Measurements from ENCODE around the gene IL1RAPL1. TPM values are rescaled to one million over a fixed set of nuclear protein-coding genes. Genes with fewer than 3 reads are reported as not detected.

Gene IL1RAPL1
- total RNA-seq, 1 donor from 2014 or later: 0.16 TPM

DNA sequence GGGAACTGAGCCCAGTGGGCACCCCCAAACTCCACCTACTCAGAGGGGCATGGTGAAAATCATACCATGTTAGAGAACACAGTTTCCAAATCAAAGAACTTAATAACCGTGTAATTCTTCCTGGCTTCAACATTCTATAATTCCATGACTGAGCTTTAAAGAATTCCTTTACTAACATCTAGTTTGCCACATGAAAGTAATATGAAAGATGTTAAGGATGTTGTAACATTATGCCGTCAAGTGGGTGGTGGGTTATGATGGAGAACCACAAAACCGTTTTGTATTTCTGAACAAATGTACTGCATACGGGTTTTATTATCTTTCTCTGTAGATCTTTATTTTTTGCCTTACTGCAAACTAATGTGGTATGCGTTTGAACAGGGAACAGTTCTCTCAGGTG is 1079.1 kb downstream of the IL1RAPL1 start:
- peaks cover 22% of the 10 kb centered on the region for H3K4me1 ChIP-seq (ENCODE audit: insufficient read depth, low read length)
- H3K9me3 ChIP-seq (ENCODE audit: insufficient read depth, low read depth, low read length): no peaks in the 10 kb centered on the region
- no peaks in the 10 kb centered on the region for H4K20me1 ChIP-seq (ENCODE audit: insufficient read depth, low read length)
- DNase-seq (ENCODE audit: low read depth) (peak; percentile 77), FAIRE-seq (peak; percentile 98)
- H3K4me2 ChIP-seq (ENCODE audit: low read length): peak overlapping the region; percentile 29
- no peak overlapping the region for H3K4me3 Mint-ChIP-seq (ENCODE audit: unreplicated experiment)
- H3K9me3 Mint-ChIP-seq (ENCODE audit: unreplicated experiment): no peaks in the 10 kb centered on the region
- H3K4me3 ChIP-seq (ENCODE audit: insufficient read depth, low read depth, low read length): no peak overlapping the region
- H3K79me2 ChIP-seq (ENCODE audit: insufficient read depth, low read length): no peaks in the 10 kb centered on the region
- H2AFZ ChIP-seq (ENCODE audit: low read depth, low read length): no peak overlapping the region
- no peaks in the 10 kb centered on the region for H3K36me3 ChIP-seq (ENCODE audit: insufficient read depth, low read length)
- H3K27ac ChIP-seq (ENCODE audit: low read depth, low read length): no peak overlapping the region
- H3K27me3 ChIP-seq (ENCODE audit: insufficient read depth, low read length): no peaks in the 10 kb centered on the region
- H3K27me3 Mint-ChIP-seq (ENCODE audit: low read depth, unreplicated experiment): no peaks in the 10 kb centered on the region
- peaks cover 16% of the 10 kb centered on the region for H3K4me1 Mint-ChIP-seq (ENCODE audit: low read depth, unreplicated experiment)
- H3K27ac Mint-ChIP-seq (ENCODE audit: unreplicated experiment): no peak overlapping the region
- H3K9ac ChIP-seq (ENCODE audit: low read length): no peak overlapping the region
- H3K36me3 Mint-ChIP-seq (ENCODE audit: low read depth, unreplicated experiment): no peaks in the 10 kb centered on the region
- TF ChIP-seq, protein P1, sequence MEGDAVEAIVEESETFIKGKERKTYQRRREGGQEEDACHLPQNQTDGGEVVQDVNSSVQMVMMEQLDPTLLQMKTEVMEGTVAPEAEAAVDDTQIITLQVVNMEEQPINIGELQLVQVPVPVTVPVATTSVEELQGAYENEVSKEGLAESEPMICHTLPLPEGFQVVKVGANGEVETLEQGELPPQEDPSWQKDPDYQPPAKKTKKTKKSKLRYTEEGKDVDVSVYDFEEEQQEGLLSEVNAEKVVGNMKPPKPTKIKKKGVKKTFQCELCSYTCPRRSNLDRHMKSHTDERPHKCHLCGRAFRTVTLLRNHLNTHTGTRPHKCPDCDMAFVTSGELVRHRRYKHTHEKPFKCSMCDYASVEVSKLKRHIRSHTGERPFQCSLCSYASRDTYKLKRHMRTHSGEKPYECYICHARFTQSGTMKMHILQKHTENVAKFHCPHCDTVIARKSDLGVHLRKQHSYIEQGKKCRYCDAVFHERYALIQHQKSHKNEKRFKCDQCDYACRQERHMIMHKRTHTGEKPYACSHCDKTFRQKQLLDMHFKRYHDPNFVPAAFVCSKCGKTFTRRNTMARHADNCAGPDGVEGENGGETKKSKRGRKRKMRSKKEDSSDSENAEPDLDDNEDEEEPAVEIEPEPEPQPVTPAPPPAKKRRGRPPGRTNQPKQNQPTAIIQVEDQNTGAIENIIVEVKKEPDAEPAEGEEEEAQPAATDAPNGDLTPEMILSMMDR (IDR thresholded peaks at IDR 0.05; ENCODE audit: insufficient read depth, low read depth, low read length): no peak
- TF ChIP-seq EZH2 (IDR thresholded peaks at IDR 0.05; ENCODE audit: insufficient read depth, low read length): no peak

GRCh38 chrX:29671421-29671820 is 1084.2 kb downstream of the IL1RAPL1 start:
- H3K27ac ChIP-seq (ENCODE audit: low read depth, low read length): no peak overlapping the region
- peak; percentile 27 for DNase-seq (ENCODE audit: low read depth)
- H3K9ac ChIP-seq (ENCODE audit: low read length): no peak overlapping the region
- H2AFZ ChIP-seq (ENCODE audit: low read depth, low read length): no peak overlapping the region
- no peak overlapping the region for H3K4me2 ChIP-seq (ENCODE audit: low read length)
- no peak overlapping the region for H3K4me3 ChIP-seq (ENCODE audit: insufficient read depth, low read depth, low read length)
- no peaks in the 10 kb centered on the region for H3K36me3 ChIP-seq (ENCODE audit: insufficient read depth, low read length)
- FAIRE-seq: peak; percentile 26
- no peak overlapping the region for H3K27ac Mint-ChIP-seq (ENCODE audit: unreplicated experiment)
- no peaks in the 10 kb centered on the region for H3K9me3 Mint-ChIP-seq (ENCODE audit: unreplicated experiment)
- H3K4me3 Mint-ChIP-seq (ENCODE audit: unreplicated experiment): no peak overlapping the region
- no peak for TF ChIP-seq EZH2 (IDR thresholded peaks at IDR 0.05; ENCODE audit: insufficient read depth, low read length)
- TF ChIP-seq, protein P1 (IDR thresholded peaks at IDR 0.05; ENCODE audit: insufficient read depth, low read depth, low read length): no peak
- no peaks in the 10 kb centered on the region for H3K27me3 ChIP-seq (ENCODE audit: insufficient read depth, low read length)
- H3K27me3 Mint-ChIP-seq (ENCODE audit: low read depth, unreplicated experiment): no peaks in the 10 kb centered on the region
- H3K79me2 ChIP-seq (ENCODE audit: insufficient read depth, low read length): no peaks in the 10 kb centered on the region
- H3K9me3 ChIP-seq (ENCODE audit: insufficient read depth, low read depth, low read length): no peaks in the 10 kb centered on the region
- H4K20me1 ChIP-seq (ENCODE audit: insufficient read depth, low read length): no peaks in the 10 kb centered on the region
- no peaks in the 10 kb centered on the region for H3K36me3 Mint-ChIP-seq (ENCODE audit: low read depth, unreplicated experiment)
- no peaks in the 10 kb centered on the region for H3K4me1 ChIP-seq (ENCODE audit: insufficient read depth, low read length)
- H3K4me1 Mint-ChIP-seq (ENCODE audit: low read depth, unreplicated experiment): no peaks in the 10 kb centered on the region

GRCh38 chrX:29687687-29688086 is 1100.4 kb downstream of the IL1RAPL1 start:
- Mint-ChIP-seq H3K36me3 (ENCODE audit: low read depth, unreplicated experiment) (no peaks in the 10 kb centered on the region), H3K4me1 (ENCODE audit: low read depth, unreplicated experiment) (peaks cover 8% of the 10 kb centered on the region), H3K27ac (ENCODE audit: unreplicated experiment) (peak overlapping the region; percentile 81), H3K4me3 (ENCODE audit: unreplicated experiment) (no peak overlapping the region), H3K27me3 (ENCODE audit: low read depth, unreplicated experiment) (no peaks in the 10 kb centered on the region), H3K9me3 (ENCODE audit: unreplicated experiment) (no peaks in the 10 kb centered on the region)
- Histone ChIP-seq H3K9me3 (ENCODE audit: insufficient read depth, low read depth, low read length) (no peaks in the 10 kb centered on the region), H2AFZ (ENCODE audit: low read depth, low read length) (no peak overlapping the region), H3K36me3 (ENCODE audit: insufficient read depth, low read length) (no peaks in the 10 kb centered on the region), H3K27ac (ENCODE audit: low read depth, low read length) (no peak overlapping the region), H3K9ac (ENCODE audit: low read length) (no peak overlapping the region), H3K27me3 (ENCODE audit: insufficient read depth, low read length) (no peaks in the 10 kb centered on the region), H4K20me1 (ENCODE audit: insufficient read depth, low read length) (no peaks in the 10 kb centered on the region), H3K4me3 (ENCODE audit: insufficient read depth, low read depth, low read length) (no peak overlapping the region), H3K4me1 (ENCODE audit: insufficient read depth, low read length) (no peaks in the 10 kb centered on the region), H3K79me2 (ENCODE audit: insufficient read depth, low read length) (no peaks in the 10 kb centered on the region), H3K4me2 (ENCODE audit: low read length) (no peak overlapping the region)
- DNase-seq (ENCODE audit: low read depth) (peak; percentile 57), FAIRE-seq (peak; percentile 99)
- TF ChIP-seq EZH2 (IDR thresholded peaks at IDR 0.05; ENCODE audit: insufficient read depth, low read length): no peak
- TF ChIP-seq, protein P1 (IDR thresholded peaks at IDR 0.05; ENCODE audit: insufficient read depth, low read depth, low read length): no peak
